ENCODE measurements around the gene SLPI.

GRCh38 chr20:45258259-45258658 lies 3.9 kb upstream of the SLPI start:
- TF ChIP-seq ZNF274 (IDR thresholded peaks at IDR 0.05; ENCODE audit: low read depth, low read length) = no peak
- TF ChIP-seq SUZ12 (IDR thresholded peaks at IDR 0.05; ENCODE audit: extremely low read depth, insufficient read depth, insufficient read length) = no peak
- no peak for TF ChIP-seq YY1 (IDR thresholded peaks at IDR 0.05; ENCODE audit: insufficient read depth, insufficient read length)
